ENCODE measurements around the gene PLEKHG5. TPM values are rescaled to one million over a fixed set of nuclear protein-coding genes. Genes with fewer than 3 reads are reported as not detected.
"Not testable (repeated sequence)": the region's sequence is repeated elsewhere in the genome, so short reads cannot be mapped to it uniquely, and the experiment has no call there.

The PLEKHG5 gene
- total RNA-seq, 2 experiments from 2014 or later, result 1.7 to 1.8 TPM

GRCh38 chr1:6454856-6455751 is 36.4 kb downstream of the PLEKHG5 start:
- no peak overlapping the region for H3K27ac Mint-ChIP-seq
- CTCF ChIA-PET, result interaction anchor here (0.9 to 2.8 kb wide), 14 partner anchors 8 to 216 kb away, joined by 3 to 12 read pairs (median 4); no protein-coding TSS in a partner anchor
- peak; percentile 50 for ATAC-seq
- no peaks in the 10 kb centered on the region for H3K36me3 Mint-ChIP-seq (ENCODE audit: low read depth)
- TF ChIP-seq CTCF (IDR thresholded peaks at IDR 0.05), result peak; percentile 41
- no peaks in the 10 kb centered on the region for H3K9me3 Mint-ChIP-seq
- peaks cover 46% of the 10 kb centered on the region for H3K27me3 Mint-ChIP-seq
- H3K4me3 Mint-ChIP-seq, result no peak overlapping the region
- intact Hi-C loops (cut with micrococcal nuclease), result no loop called here
- peak; percentile 39 for DNase-seq
- POLR2A ChIA-PET, result interaction anchor here (0.7 to 1.5 kb wide), 2 partner anchors 10 to 36 kb away, joined by 3 to 4 read pairs; partner anchors contain the start of gene PLEKHG5
- H3K4me1 Mint-ChIP-seq (ENCODE audit: low read depth), result peaks cover 18% of the 10 kb centered on the region

- H3K4me3 Mint-ChIP-seq; H3K27ac Mint-ChIP-seq; H3K9me3 Mint-ChIP-seq; H3K36me3 Mint-ChIP-seq (ENCODE audit: low read depth); intact Hi-C loops (cut with micrococcal nuclease): not testable (repeated sequence)
- H3K27me3 Mint-ChIP-seq, result peaks cover 53% of the 10 kb centered on the region
- peak; percentile 30 for DNase-seq
- ChIA-PET CTCF (interaction anchor here (0.8 to 2.8 kb wide), 15 partner anchors 8 to 215 kb away, joined by 3 to 12 read pairs (median 4); no protein-coding TSS in a partner anchor), POLR2A (interaction anchor here (0.7 to 1.5 kb wide), 2 partner anchors 11 to 37 kb away, joined by 3 to 4 read pairs; partner anchors contain the start of gene PLEKHG5)
- peak; percentile 35 for ATAC-seq
- peaks cover 19% of the 10 kb centered on the region for H3K4me1 Mint-ChIP-seq (ENCODE audit: low read depth)
Measured at GRCh38 chr1:6453895-6454855, 37.3 kb downstream of the PLEKHG5 start.

- ChIA-PET CTCF (interaction anchor here (1.1 to 5.6 kb wide), 3 partner anchors 9 to 46 kb away, joined by 3 to 33 read pairs (median 3); no protein-coding TSS in a partner anchor), POLR2A (interaction anchor here (1.1 kb wide), 1 partner anchor 18 kb away, joined by 3 read pairs; no protein-coding TSS in a partner anchor)
- H3K27me3 Mint-ChIP-seq, result peaks cover 62% of the 10 kb centered on the region
- DNase-seq, result no peak
- no peaks in the 10 kb centered on the region for H3K9me3 Mint-ChIP-seq
- ATAC-seq, result no peak
- peaks cover 28% of the 10 kb centered on the region for H3K4me1 Mint-ChIP-seq (ENCODE audit: low read depth)
- no peaks in the 10 kb centered on the region for H3K36me3 Mint-ChIP-seq (ENCODE audit: low read depth)
- no peak overlapping the region for H3K27ac Mint-ChIP-seq
- TF ChIP-seq CTCF (IDR thresholded peaks at IDR 0.05), result no peak
- no peak overlapping the region for H3K4me3 Mint-ChIP-seq
- intact Hi-C loops (cut with micrococcal nuclease), result no loop called here
Measured at GRCh38 chr1:6450943-6451373, 40.5 kb downstream of the PLEKHG5 start.

- DNase-seq; ATAC-seq; H3K36me3 Mint-ChIP-seq (ENCODE audit: low read depth); H3K9me3 Mint-ChIP-seq; POLR2A ChIA-PET; H3K4me3 Mint-ChIP-seq; intact Hi-C loops (cut with micrococcal nuclease); H3K27ac Mint-ChIP-seq: not testable (repeated sequence)
- CTCF ChIA-PET, result interaction anchor here (1.1 to 5.6 kb wide), 3 partner anchors 9 to 45 kb away, joined by 3 to 33 read pairs (median 20); no protein-coding TSS in a partner anchor
- peaks cover 26% of the 10 kb centered on the region for H3K4me1 Mint-ChIP-seq (ENCODE audit: low read depth)
- H3K27me3 Mint-ChIP-seq, result peaks cover 62% of the 10 kb centered on the region
Measured at GRCh38 chr1:6450486-6450885, 41.0 kb downstream of the PLEKHG5 start.

GRCh38 chr1:6450005-6450450 is 41.4 kb downstream of the PLEKHG5 start:
- intact Hi-C loops (cut with micrococcal nuclease), result no loop called here
- TF ChIP-seq CTCF (IDR thresholded peaks at IDR 0.05), result no peak
- Mint-ChIP-seq H3K4me1 (ENCODE audit: low read depth) (peaks cover 26% of the 10 kb centered on the region), H3K9me3 (no peaks in the 10 kb centered on the region), H3K27ac (no peak overlapping the region), H3K4me3 (no peak overlapping the region), H3K27me3 (peaks cover 63% of the 10 kb centered on the region), H3K36me3 (ENCODE audit: low read depth) (no peaks in the 10 kb centered on the region)
- ChIA-PET POLR2A (interaction anchor here (0.8 kb wide), 1 partner anchor 12 kb away, joined by 5 read pairs; no protein-coding TSS in a partner anchor), CTCF (interaction anchor here (1.3 to 5.6 kb wide), 4 partner anchors 9 to 28 kb away, joined by 4 to 33 read pairs (median 26); no protein-coding TSS in a partner anchor)
- no peak for DNase-seq
- no peak for ATAC-seq
